Stimulated activated naive CD8-positive, alpha-beta T cell treated with anti-CD3 and anti-CD28 coated beads, Interleukin-15, Interleukin-2, amounts not matched to agents 100 U/mL and 50 U/mL, for 24 hours (primary cell): ENCODE data around the gene SLC2A10.
"Not testable (repeated sequence)": the region's sequence is repeated elsewhere in the genome, so short reads cannot be mapped to it uniquely, and the experiment has no call there.

Experiments
- ATAC-seq: fragments of 150-1000 bp; cut with Tn5 transposase; one replicate; pipeline ENCODE4 v1.10.0; 2021
- DNase-seq: peaks from one replicate; pipeline ENCODE4 v3.0.0; 2021

The SLC2A10 gene

GRCh38 chr20:46709459-46710152 is at the start of gene SLC2A10:
SLC2A10 (plus strand) TSS chr20:46709649; CDS start chr20:46709737, 88 bp downstream.
- DNase-seq: peak; percentile 12

GRCh38 chr20:46660487-46660886 is 49.0 kb upstream of the SLC2A10 start:
- no peak for ATAC-seq
- no peak for DNase-seq

More at GRCh38 chr20:46709459-46710152, at the start of gene SLC2A10:
- no peak for ATAC-seq

- DNase-seq: no peak
- ATAC-seq: no peak
These were observed 47.8 kb upstream of the SLC2A10 start for GRCh38 chr20:46661659-46662058.

GRCh38 chr20:46663531-46663930 is 45.9 kb upstream of the SLC2A10 start:
- ATAC-seq: no peak
- no peak for DNase-seq

GRCh38 chr20:46665602-46666001 is 43.8 kb upstream of the SLC2A10 start:
- DNase-seq (no peak), ATAC-seq (no peak)

GRCh38 chr20:46666306-46666705 is 43.1 kb upstream of the SLC2A10 start:
- ATAC-seq (no peak), DNase-seq (no peak)

- no peak for DNase-seq
- ATAC-seq: no peak
These were observed 42.5 kb upstream of the SLC2A10 start for GRCh38 chr20:46666818-46667515.

GRCh38 chr20:46670228-46670584 is 39.2 kb upstream of the SLC2A10 start:
- ATAC-seq (no peak), DNase-seq (no peak)

- DNase-seq: no peak
- no peak for ATAC-seq
These were observed 38.6 kb upstream of the SLC2A10 start for GRCh38 chr20:46670585-46671584.

- no peak for DNase-seq
- ATAC-seq: no peak
These were observed 37.4 kb upstream of the SLC2A10 start for GRCh38 chr20:46671866-46672542.

- DNase-seq (no peak), ATAC-seq (no peak)
These were observed 36.8 kb upstream of the SLC2A10 start for GRCh38 chr20:46672543-46673148.

- DNase-seq (no peak), ATAC-seq (no peak)
These were observed 35.8 kb upstream of the SLC2A10 start for GRCh38 chr20:46673394-46674252.

- ATAC-seq: no peak
These were observed 35.0 kb upstream of the SLC2A10 start for GRCh38 chr20:46674253-46675083.

GRCh38 chr20:46676649-46677316 is 32.7 kb upstream of the SLC2A10 start:
- DNase-seq, ATAC-seq: not testable (repeated sequence)

More at GRCh38 chr20:46674253-46675083, 35.0 kb upstream of the SLC2A10 start:
- DNase-seq: no peak

GRCh38 chr20:46677608-46678007 is 31.8 kb upstream of the SLC2A10 start:
- no peak for ATAC-seq
- no peak for DNase-seq

GRCh38 chr20:46678516-46678915 is 30.9 kb upstream of the SLC2A10 start:
- DNase-seq: no peak
- no peak for ATAC-seq

- no peak for DNase-seq
- ATAC-seq: peak; percentile 33
These were observed 28.8 kb upstream of the SLC2A10 start for GRCh38 chr20:46680684-46681031.

- peak; percentile 78 for DNase-seq
- peak; percentile 67 for ATAC-seq
These were observed 28.2 kb upstream of the SLC2A10 start for GRCh38 chr20:46681032-46681854.
